Keratinocyte (primary cell): ENCODE data around the gene ERBB4.

Experiments
- EZH2 ChIP-seq: IDR thresholded peaks from one replicate; pipeline ENCODE4 v1.6.1; 2012; ENCODE audit warnings: inconsistent platforms, mild to moderate bottlenecking, low read length, moderate library complexity
- TF ChIP-seq, protein P1 (sequence below), 3 experiments: IDR thresholded peaks in 1 of 3; conservative IDR thresholded peaks in 1 of 3; optimal IDR thresholded peaks in 1 of 3; 2 replicates in 2 of 3; 3 replicates in 1 of 3; pipeline versions ENCODE3 to v1.5.1; 2011; ENCODE audit warnings: low read length in 3 of 3, mild to moderate bottlenecking in 3 of 3, moderate library complexity in 2 of 3, control low read depth in 1 of 3, inconsistent platforms in 1 of 3; ENCODE audit not compliant: insufficient read depth in 2 of 3; ENCODE audit errors: extremely low read depth in 1 of 3

DNA sequence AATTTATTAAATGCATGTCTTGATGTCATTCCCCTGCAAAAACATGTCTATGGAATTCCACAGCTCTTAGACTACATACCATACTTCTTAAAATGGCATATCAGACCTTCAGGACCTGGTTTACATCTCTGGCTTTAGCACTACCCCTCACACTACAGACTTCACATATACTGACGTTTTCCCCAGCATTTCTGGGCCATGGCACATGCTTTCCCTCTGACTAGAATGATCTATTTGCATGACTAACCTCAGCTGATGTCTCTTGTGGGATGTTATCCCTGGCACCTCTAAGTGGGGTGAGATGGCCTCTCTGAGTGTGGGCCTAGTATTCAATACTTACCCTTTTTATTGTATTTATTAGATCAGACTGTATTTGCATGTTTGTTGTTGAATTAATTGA is 381.6 kb downstream of the ERBB4 start:
- TF ChIP-seq, protein P1, sequence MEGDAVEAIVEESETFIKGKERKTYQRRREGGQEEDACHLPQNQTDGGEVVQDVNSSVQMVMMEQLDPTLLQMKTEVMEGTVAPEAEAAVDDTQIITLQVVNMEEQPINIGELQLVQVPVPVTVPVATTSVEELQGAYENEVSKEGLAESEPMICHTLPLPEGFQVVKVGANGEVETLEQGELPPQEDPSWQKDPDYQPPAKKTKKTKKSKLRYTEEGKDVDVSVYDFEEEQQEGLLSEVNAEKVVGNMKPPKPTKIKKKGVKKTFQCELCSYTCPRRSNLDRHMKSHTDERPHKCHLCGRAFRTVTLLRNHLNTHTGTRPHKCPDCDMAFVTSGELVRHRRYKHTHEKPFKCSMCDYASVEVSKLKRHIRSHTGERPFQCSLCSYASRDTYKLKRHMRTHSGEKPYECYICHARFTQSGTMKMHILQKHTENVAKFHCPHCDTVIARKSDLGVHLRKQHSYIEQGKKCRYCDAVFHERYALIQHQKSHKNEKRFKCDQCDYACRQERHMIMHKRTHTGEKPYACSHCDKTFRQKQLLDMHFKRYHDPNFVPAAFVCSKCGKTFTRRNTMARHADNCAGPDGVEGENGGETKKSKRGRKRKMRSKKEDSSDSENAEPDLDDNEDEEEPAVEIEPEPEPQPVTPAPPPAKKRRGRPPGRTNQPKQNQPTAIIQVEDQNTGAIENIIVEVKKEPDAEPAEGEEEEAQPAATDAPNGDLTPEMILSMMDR (optimal IDR thresholded peaks at IDR 0.05 in 1 of 3, IDR thresholded peaks at IDR 0.05 in 1 of 3, conservative IDR thresholded peaks at IDR 0.05 in 1 of 3; ENCODE audit: extremely low read depth in 1 of 3, insufficient read depth in 2 of 3, low read length in 3 of 3): no peak
- no peak for TF ChIP-seq EZH2
